HepG2 (cell line): ENCODE data around the gene RASAL3. TPM values are rescaled to one million over a fixed set of nuclear protein-coding genes. Genes with fewer than 3 reads are reported as not detected.

ENCODE experiments used
- AHR ChIP-seq: IDR thresholded peaks from 2 replicates; pipeline ENCODE4 v1.6.1; 2018; ENCODE audit warnings: missing genetic modification reagents, missing compliant biosample characterization
- ARNT ChIP-seq: fragments of 450-650 bp; IDR thresholded peaks from 2 replicates; pipeline ENCODE4 v1.6.1; 2017
- CENPX ChIP-seq: sonication (generic); formaldehyde crosslinking; IDR thresholded peaks from 2 replicates; pipeline ENCODE4 v1.9.0; 2021; ENCODE audit warnings: mild to moderate bottlenecking, missing genetic modification reagents, moderate library complexity
- FOSL2 ChIP-seq: sonication (generic); formaldehyde crosslinking; IDR thresholded peaks from 2 replicates; pipeline ENCODE4 v1.4.0; 2020; ENCODE audit warnings: missing genetic modification reagents
- GABPA ChIP-seq, 2 experiments: IDR thresholded peaks; 2 replicates each; pipeline ENCODE4 v1.6.1; 2011 to 2016; ENCODE audit warnings: low read depth in 2 of 2, low read length in 1 of 2, missing biosample characterization in 1 of 2, missing genetic modification characterization in 1 of 2
- HOXA5 ChIP-seq: sonication (generic); formaldehyde crosslinking; IDR thresholded peaks from 2 replicates; pipeline ENCODE4 v1.4.0; 2020; ENCODE audit warnings: missing genetic modification reagents
- KAT2B ChIP-seq: fragments of 150-350 bp; IDR thresholded peaks from 2 replicates; pipeline ENCODE4 v1.6.1; 2014; ENCODE audit warnings: low read depth, low read length, borderline replicate concordance
- PRDM4 ChIP-seq: sonication (generic); formaldehyde crosslinking; IDR thresholded peaks from 2 replicates; pipeline ENCODE4 v1.9.0; 2021; ENCODE audit warnings: missing genetic modification reagents, borderline replicate concordance
- RFXANK ChIP-seq: IDR thresholded peaks from 2 replicates; pipeline ENCODE4 v1.6.1; 2016
- RFXAP ChIP-seq: sonication (generic); formaldehyde crosslinking; IDR thresholded peaks from 2 replicates; pipeline ENCODE4 v1.4.0; 2020; ENCODE audit warnings: missing genetic modification reagents, borderline replicate concordance
- SIN3A ChIP-seq: IDR thresholded peaks from 2 replicates; pipeline ENCODE4 v1.6.1; 2011; ENCODE audit warnings: low read depth, mild to moderate bottlenecking, control low read depth, low read length, borderline replicate concordance
- SNAPC2 ChIP-seq: sonication (generic); formaldehyde crosslinking; IDR thresholded peaks from 2 replicates; pipeline ENCODE4 v1.8.1; 2022; ENCODE audit warnings: mild to moderate bottlenecking, missing genetic modification reagents
- USF2 ChIP-seq, 2 experiments: sonication (generic) in 1 of 2; formaldehyde crosslinking in 1 of 2; IDR thresholded peaks; 2 replicates each; pipeline versions ENCODE4 v1.5.1 to v1.6.1; 2011 to 2020; ENCODE audit warnings: borderline replicate concordance in 1 of 2, low read depth in 1 of 2, low read length in 1 of 2, mild to moderate bottlenecking in 1 of 2, missing genetic modification reagents in 1 of 2, moderate library complexity in 1 of 2
- ZNF629 ChIP-seq: sonication (generic); formaldehyde crosslinking; conservative IDR thresholded peaks from 2 replicates; pipeline ENCODE4 v1.5.0; 2020; ENCODE audit warnings: missing genetic modification reagents
- ZNF75D ChIP-seq: sonication (generic); formaldehyde crosslinking; IDR thresholded peaks from 2 replicates; pipeline ENCODE4 v1.8.1; 2023; ENCODE audit warnings: missing genetic modification reagents, mild to moderate bottlenecking, borderline replicate concordance
- ZNF878 ChIP-seq: sonication (generic); formaldehyde crosslinking; IDR thresholded peaks from 2 replicates; pipeline ENCODE4 v1.8.1; 2023; ENCODE audit warnings: mild to moderate bottlenecking, missing genetic modification reagents, moderate library complexity
- ZNF883 ChIP-seq: sonication (generic); formaldehyde crosslinking; IDR thresholded peaks from 2 replicates; pipeline ENCODE4 v1.5.1; 2020; ENCODE audit warnings: mild to moderate bottlenecking, missing genetic modification reagents; ENCODE audit errors: not compliant biosample characterization
- polyA plus RNA-seq, 8 experiments: library from polyadenylated mRNA; depleted of rRNA in 3 of 8; stranded (reverse) in 7 of 8; unstranded in 1 of 8; fragments of >200 nt; fragmentation: Illumina TruSeq in 4 of 8; extraction: Trizol in 4 of 8; gene quantifications; 2 replicates each; pipeline versions ENCODE4 v1.2.1 to v1.2.3, GENCODE V29; 2011 to 2016; ENCODE audit warnings: low read depth in 4 of 8, missing spikeins in 1 of 8, mixed read lengths in 1 of 8; ENCODE audit not compliant: insufficient read depth in 1 of 8
- total RNA-seq, 5 experiments: library from RNA; depleted of rRNA; stranded (reverse); fragments of >200 nt; fragmentation: Illumina TruSeq; extraction: Trizol; gene quantifications; 2 replicates each; pipeline ENCODE4 v1.2.3, GENCODE V29; 2016; ENCODE audit warnings: low read depth in 1 of 5
- TF ChIP-seq, protein P1 (sequence below): sonication (generic); formaldehyde crosslinking; IDR thresholded peaks from 2 replicates; pipeline ENCODE4 v1.5.1; 2020; ENCODE audit warnings: missing genetic modification reagents, mild to moderate bottlenecking, borderline replicate concordance
- TF ChIP-seq, protein P2 (sequence below): IDR thresholded peaks from 2 replicates; pipeline ENCODE4 v1.6.1; 2012; ENCODE audit warnings: inconsistent platforms
- TF ChIP-seq, protein P3 (sequence below): sonication (generic); formaldehyde crosslinking; IDR thresholded peaks from 2 replicates; pipeline ENCODE4 v1.4.0; 2020; ENCODE audit warnings: missing genetic modification reagents

The RASAL3 gene
- total and polyA plus RNA-seq, 2 of the 13 experiments (the other 11 are each of a cell fraction or from before 2014, with no cell fraction given), result not detected

GRCh38 chr19:15418579-15419412 lies 45.5 kb downstream of the RASAL3 start, which contains the start of gene AKAP8L (continued):
- TF ChIP-seq CENPX (CRISPR knock-in tag) (no peak), RFXANK (CRISPR knock-in tag) (no peak; the same call in 1 of the 2 replicates), ZNF629 (CRISPR knock-in tag) (no peak), RFXAP (CRISPR knock-in tag) (no peak), ZNF883 (CRISPR knock-in tag) (peak; percentile 93), AHR (no peak; the same call in 1 of the 2 replicates), KAT2B (no peak), GABPA (IDR thresholded peaks at IDR 0.05; ENCODE audit: low read depth, low read length) (0 out of 2 replicates have a peak, but pooled peaks have one; percentile 6), GABPA (CRISPR knock-in tag; IDR thresholded peaks at IDR 0.05; ENCODE audit: low read depth) (peak; percentile 60), ARNT (no peak), PRDM4 (CRISPR knock-in tag) (no peak), SNAPC2 (CRISPR knock-in tag) (no peak), USF2 (IDR thresholded peaks at IDR 0.05; ENCODE audit: low read depth, low read length) (no peak), USF2 (CRISPR knock-in tag; IDR thresholded peaks at IDR 0.05; ENCODE audit: borderline replicate concordance) (no peak), HOXA5 (CRISPR knock-in tag) (peak; percentile 20), SIN3A (peak; percentile 65; the same call in 1 of the 2 replicates), ZNF878 (CRISPR knock-in tag) (0 out of 2 replicates have a peak, but pooled peaks have one; percentile 39), ZNF75D (CRISPR knock-in tag) (no peak), FOSL2 (CRISPR knock-in tag) (no peak; the same call in 1 of the 2 replicates)
- TF ChIP-seq, protein P1, sequence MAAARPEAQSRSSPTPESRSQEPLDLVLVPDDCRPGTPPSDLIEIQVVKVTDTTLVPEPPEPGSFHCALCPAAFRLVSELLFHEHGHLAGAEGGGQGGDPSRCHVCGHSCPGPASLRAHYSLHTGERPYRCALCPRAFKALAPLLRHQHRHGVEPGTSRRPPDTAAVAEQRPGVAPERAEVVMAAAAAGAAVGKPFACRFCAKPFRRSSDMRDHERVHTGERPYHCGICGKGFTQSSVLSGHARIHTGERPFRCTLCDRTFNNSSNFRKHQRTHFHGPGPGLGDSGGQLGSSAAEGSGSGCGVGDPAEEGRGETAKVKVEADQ (CRISPR knock-in tag), result peak; percentile 37; the same call in 1 of the 2 replicates
- TF ChIP-seq, protein P2, sequence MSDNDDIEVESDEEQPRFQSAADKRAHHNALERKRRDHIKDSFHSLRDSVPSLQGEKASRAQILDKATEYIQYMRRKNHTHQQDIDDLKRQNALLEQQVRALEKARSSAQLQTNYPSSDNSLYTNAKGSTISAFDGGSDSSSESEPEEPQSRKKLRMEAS, result peak; percentile 73
- TF ChIP-seq, protein P3, sequence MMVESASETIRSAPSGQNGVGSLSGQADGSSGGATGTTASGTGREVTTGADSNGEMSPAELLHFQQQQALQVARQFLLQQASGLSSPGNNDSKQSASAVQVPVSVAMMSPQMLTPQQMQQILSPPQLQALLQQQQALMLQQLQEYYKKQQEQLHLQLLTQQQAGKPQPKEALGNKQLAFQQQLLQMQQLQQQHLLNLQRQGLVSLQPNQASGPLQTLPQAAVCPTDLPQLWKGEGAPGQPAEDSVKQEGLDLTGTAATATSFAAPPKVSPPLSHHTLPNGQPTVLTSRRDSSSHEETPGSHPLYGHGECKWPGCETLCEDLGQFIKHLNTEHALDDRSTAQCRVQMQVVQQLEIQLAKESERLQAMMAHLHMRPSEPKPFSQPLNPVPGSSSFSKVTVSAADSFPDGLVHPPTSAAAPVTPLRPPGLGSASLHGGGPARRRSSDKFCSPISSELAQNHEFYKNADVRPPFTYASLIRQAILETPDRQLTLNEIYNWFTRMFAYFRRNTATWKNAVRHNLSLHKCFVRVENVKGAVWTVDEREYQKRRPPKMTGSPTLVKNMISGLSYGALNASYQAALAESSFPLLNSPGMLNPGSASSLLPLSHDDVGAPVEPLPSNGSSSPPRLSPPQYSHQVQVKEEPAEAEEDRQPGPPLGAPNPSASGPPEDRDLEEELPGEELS (CRISPR knock-in tag), result peak; percentile 19; the same call in 1 of the 2 replicates
